HG03520 (cell line): Measurements from ENCODE around the gene PCSK2.
"Not testable (repeated sequence)": the region's sequence is repeated elsewhere in the genome, so short reads cannot be mapped to it uniquely, and the experiment has no call there.

ENCODE experiments used
- ATAC-seq: cut with Tn5 transposase; IDR thresholded peaks from one replicate; pipeline ENCODE4 v1.9.1; 2021; ENCODE audit warnings: mild to moderate bottlenecking, moderate library complexity; ENCODE audit not compliant: unreplicated experiment

Gene PCSK2

GRCh38 chr20:17226410-17227218 is at the start of gene PCSK2:
Gene PCSK2 (plus strand): TSS chr20:17227040. CDS start chr20:17227306, 266 bp downstream.
- no peak for ATAC-seq

GRCh38 chr20:17177341-17177740 is 49.5 kb upstream of the PCSK2 start:
- ATAC-seq = no peak

- no peak for ATAC-seq
Measured at GRCh38 chr20:17179840-17180239, 47.0 kb upstream of the PCSK2 start.

- no peak for ATAC-seq
Measured at GRCh38 chr20:17189976-17190695, 36.7 kb upstream of the PCSK2 start.

GRCh38 chr20:17197041-17197440 is 29.8 kb upstream of the PCSK2 start:
- ATAC-seq = no peak

GRCh38 chr20:17202030-17202429 is 24.8 kb upstream of the PCSK2 start:
- no peak for ATAC-seq

- no peak for ATAC-seq
Measured at GRCh38 chr20:17202673-17203072, 24.2 kb upstream of the PCSK2 start.

GRCh38 chr20:17205084-17205813 is 21.6 kb upstream of the PCSK2 start:
- ATAC-seq = no peak

- ATAC-seq = no peak
Measured at GRCh38 chr20:17210387-17210786, 16.5 kb upstream of the PCSK2 start.

GRCh38 chr20:17210983-17211382 is 15.9 kb upstream of the PCSK2 start:
- no peak for ATAC-seq

GRCh38 chr20:17215167-17215566 is 11.7 kb upstream of the PCSK2 start:
- ATAC-seq = no peak

- ATAC-seq = not testable (repeated sequence)
Measured at GRCh38 chr20:17219856-17220255, 7.0 kb upstream of the PCSK2 start.

- ATAC-seq = no peak
Measured at GRCh38 chr20:17223553-17223952, 3.3 kb upstream of the PCSK2 start.

GRCh38 chr20:17225851-17226409 is 910 bp upstream of the PCSK2 start:
- no peak for ATAC-seq

GRCh38 chr20:17227219-17227575 is 357 bp downstream of the PCSK2 start:
- ATAC-seq = no peak

- no peak for ATAC-seq
Measured at GRCh38 chr20:17227669-17228623, 1.1 kb downstream of the PCSK2 start.

- no peak for ATAC-seq
Measured at GRCh38 chr20:17228624-17229061, 1.8 kb downstream of the PCSK2 start.

- no peak for ATAC-seq
Measured at GRCh38 chr20:17229256-17229655, 2.4 kb downstream of the PCSK2 start.

GRCh38 chr20:17233626-17234025 is 6.8 kb downstream of the PCSK2 start:
- no peak for ATAC-seq

GRCh38 chr20:17236766-17237165 is 9.9 kb downstream of the PCSK2 start:
- no peak for ATAC-seq
